ENCODE measurements around the gene NEDD4. TPM values are rescaled to one million over a fixed set of nuclear protein-coding genes. Genes with fewer than 3 reads are reported as not detected.

Gene NEDD4
- total RNA-seq, 1 experiment from 2014 or later = 18.8 TPM

DNA sequence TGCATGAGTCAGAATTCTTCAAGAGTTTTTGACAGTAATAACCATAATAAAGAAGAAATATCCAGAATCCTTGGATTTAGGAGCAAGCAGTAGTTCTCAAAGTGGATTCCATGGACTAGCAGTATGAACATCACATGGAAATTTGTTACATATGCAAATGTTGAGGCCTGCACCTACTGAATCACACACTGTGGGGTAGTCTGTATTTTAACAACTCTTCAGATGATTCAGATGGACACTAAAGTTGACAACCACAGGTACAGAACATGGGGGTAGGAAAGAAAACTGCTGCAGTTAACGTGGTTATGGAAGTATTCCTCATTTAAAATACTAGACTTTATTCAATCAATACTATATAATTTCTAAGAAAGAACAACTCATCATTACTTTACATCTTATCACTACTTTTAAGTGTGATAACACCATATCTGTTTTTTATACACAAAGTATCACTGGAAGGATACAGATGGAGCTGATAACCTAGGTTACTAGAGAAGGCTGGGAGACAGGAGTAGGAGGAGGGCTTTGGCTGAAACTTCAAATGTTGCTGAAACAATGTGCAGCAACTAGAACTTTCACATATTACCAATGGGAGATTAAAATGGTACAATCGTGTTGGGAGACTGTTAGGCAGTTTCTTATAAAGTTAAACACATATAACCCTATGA lies 11.7 kb downstream of the NEDD4 start:
- DNase-seq (ENCODE audit: low read depth, low spot score) (no peak), ATAC-seq (no peak)
- no peak for TF ChIP-seq TCF7L2 (IDR thresholded peaks at IDR 0.05; ENCODE audit: low read depth, low read length)
- TF ChIP-seq, protein P1, sequence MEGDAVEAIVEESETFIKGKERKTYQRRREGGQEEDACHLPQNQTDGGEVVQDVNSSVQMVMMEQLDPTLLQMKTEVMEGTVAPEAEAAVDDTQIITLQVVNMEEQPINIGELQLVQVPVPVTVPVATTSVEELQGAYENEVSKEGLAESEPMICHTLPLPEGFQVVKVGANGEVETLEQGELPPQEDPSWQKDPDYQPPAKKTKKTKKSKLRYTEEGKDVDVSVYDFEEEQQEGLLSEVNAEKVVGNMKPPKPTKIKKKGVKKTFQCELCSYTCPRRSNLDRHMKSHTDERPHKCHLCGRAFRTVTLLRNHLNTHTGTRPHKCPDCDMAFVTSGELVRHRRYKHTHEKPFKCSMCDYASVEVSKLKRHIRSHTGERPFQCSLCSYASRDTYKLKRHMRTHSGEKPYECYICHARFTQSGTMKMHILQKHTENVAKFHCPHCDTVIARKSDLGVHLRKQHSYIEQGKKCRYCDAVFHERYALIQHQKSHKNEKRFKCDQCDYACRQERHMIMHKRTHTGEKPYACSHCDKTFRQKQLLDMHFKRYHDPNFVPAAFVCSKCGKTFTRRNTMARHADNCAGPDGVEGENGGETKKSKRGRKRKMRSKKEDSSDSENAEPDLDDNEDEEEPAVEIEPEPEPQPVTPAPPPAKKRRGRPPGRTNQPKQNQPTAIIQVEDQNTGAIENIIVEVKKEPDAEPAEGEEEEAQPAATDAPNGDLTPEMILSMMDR (IDR thresholded peaks at IDR 0.05) = no peak
- ChIA-PET POLR2A (no interaction called here), CTCF (no interaction called here)
- Histone ChIP-seq H3K36me3 (ENCODE audit: control insufficient read depth, insufficient read depth, low read length) (no peaks in the 10 kb centered on the region), H3K4me3 (ENCODE audit: low read depth in 2 of 2, low read length in 2 of 2) (no peak overlapping the region), H3K27ac (ENCODE audit: low read length) (no peak overlapping the region), H3K27me3 (ENCODE audit: control insufficient read depth, insufficient read depth, low read length) (no peaks in the 10 kb centered on the region), H3K4me1 (ENCODE audit: control insufficient read depth, insufficient read depth, low read length) (peaks cover 9% of the 10 kb centered on the region), H3K9me3 (ENCODE audit: control insufficient read depth, insufficient read depth, low read depth, low read length) (no peaks in the 10 kb centered on the region)
- no TSS peak for BruUV-seq (replicated peaks)
- in situ Hi-C loops (cut with HindIII; ENCODE audit: low pct_unique_long_range_greater_than_20kb, low sequenced_read_pairs) (no loop called here), intact Hi-C loops (cut with micrococcal nuclease; ENCODE audit: unreplicated experiment) (no loop called here)

GRCh38 chr15:55980511-55980910 lies 12.9 kb downstream of the NEDD4 start:
- in situ Hi-C loops (cut with HindIII; ENCODE audit: low pct_unique_long_range_greater_than_20kb, low sequenced_read_pairs) = no loop called here

More at GRCh38 chr15:55980511-55980910, 12.9 kb downstream of the NEDD4 start:
- BruUV-seq (replicated peaks) = no TSS peak
- Histone ChIP-seq H3K27ac (ENCODE audit: low read length) (no peak overlapping the region), H3K4me3 (ENCODE audit: low read depth in 2 of 2, low read length in 2 of 2) (no peak overlapping the region), H3K4me1 (ENCODE audit: control insufficient read depth, insufficient read depth, low read length) (peaks cover 9% of the 10 kb centered on the region), H3K36me3 (ENCODE audit: control insufficient read depth, insufficient read depth, low read length) (no peaks in the 10 kb centered on the region), H3K27me3 (ENCODE audit: control insufficient read depth, insufficient read depth, low read length) (no peaks in the 10 kb centered on the region), H3K9me3 (ENCODE audit: control insufficient read depth, insufficient read depth, low read depth, low read length) (no peaks in the 10 kb centered on the region)
- ATAC-seq = no peak
- intact Hi-C loops (cut with micrococcal nuclease; ENCODE audit: unreplicated experiment) = no loop called here
- CTCF ChIA-PET = no interaction called here
- DNase-seq (ENCODE audit: low read depth, low spot score) = no peak
- TF ChIP-seq POLR2AphosphoS5 (IDR thresholded peaks at IDR 0.05; ENCODE audit: low read depth, low read length) = no peak
- TF ChIP-seq TCF7L2 (IDR thresholded peaks at IDR 0.05; ENCODE audit: low read depth, low read length) = no peak
- TF ChIP-seq REST (IDR thresholded peaks at IDR 0.05; ENCODE audit: insufficient read depth in 1 of 2, low read depth in 2 of 2, low read length in 1 of 2) = no peak
- TF ChIP-seq, protein P1 (IDR thresholded peaks at IDR 0.05) = no peak
- TF ChIP-seq SIN3A (IDR thresholded peaks at IDR 0.05; ENCODE audit: borderline replicate concordance, insufficient read depth, low read depth, low read length) = no peak
- POLR2A ChIA-PET = no interaction called here

All from Panc1 (cell line).